ENCODE data around the gene NEMP1. TPM values are rescaled to one million over a fixed set of nuclear protein-coding genes. Genes with fewer than 3 reads are reported as not detected.

NEMP1 gene
- total and polyA plus RNA-seq, 2 of the 13 experiments (the other 11 are each of a cell fraction or from before 2014, with no cell fraction given) = 11.4 to 12.9 TPM

DNA sequence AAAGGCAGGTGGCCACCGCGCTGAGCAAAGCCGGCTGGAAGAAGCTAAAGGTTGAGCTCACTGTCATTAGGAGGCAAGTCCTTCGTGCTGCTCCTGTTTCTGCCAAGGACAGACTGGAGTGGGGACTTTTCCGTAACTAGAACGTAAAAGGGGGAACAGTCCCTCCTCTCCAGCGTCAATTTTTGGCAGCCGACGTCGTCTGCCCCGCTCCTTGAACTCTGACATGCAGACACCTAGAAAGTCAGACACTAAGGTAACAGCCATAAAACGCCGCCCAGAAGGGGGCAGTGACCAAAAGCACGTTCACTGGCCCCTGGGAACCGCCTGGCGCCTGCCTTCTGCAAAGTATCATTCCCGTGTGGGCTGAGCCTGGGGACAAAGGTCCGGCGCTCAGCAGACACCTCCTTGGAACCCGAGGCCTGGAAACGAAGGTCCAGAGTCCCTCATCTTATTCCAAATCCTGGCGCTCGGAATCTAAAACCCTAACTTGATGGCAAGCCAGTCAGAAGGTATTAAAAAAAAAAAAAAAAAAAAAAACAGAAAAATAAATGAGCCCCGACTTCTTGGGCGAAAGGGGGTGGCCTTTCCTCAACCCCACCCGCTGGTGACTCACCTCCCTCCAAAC, 48.6 kb upstream of the NEMP1 start (continued):
- TF ChIP-seq, protein P1, sequence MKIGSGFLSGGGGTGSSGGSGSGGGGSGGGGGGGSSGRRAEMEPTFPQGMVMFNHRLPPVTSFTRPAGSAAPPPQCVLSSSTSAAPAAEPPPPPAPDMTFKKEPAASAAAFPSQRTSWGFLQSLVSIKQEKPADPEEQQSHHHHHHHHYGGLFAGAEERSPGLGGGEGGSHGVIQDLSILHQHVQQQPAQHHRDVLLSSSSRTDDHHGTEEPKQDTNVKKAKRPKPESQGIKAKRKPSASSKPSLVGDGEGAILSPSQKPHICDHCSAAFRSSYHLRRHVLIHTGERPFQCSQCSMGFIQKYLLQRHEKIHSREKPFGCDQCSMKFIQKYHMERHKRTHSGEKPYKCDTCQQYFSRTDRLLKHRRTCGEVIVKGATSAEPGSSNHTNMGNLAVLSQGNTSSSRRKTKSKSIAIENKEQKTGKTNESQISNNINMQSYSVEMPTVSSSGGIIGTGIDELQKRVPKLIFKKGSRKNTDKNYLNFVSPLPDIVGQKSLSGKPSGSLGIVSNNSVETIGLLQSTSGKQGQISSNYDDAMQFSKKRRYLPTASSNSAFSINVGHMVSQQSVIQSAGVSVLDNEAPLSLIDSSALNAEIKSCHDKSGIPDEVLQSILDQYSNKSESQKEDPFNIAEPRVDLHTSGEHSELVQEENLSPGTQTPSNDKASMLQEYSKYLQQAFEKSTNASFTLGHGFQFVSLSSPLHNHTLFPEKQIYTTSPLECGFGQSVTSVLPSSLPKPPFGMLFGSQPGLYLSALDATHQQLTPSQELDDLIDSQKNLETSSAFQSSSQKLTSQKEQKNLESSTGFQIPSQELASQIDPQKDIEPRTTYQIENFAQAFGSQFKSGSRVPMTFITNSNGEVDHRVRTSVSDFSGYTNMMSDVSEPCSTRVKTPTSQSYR (CRISPR knock-in tag; IDR thresholded peaks at IDR 0.05; ENCODE audit: borderline replicate concordance) = no peak
- TF ChIP-seq ZNF788 (CRISPR knock-in tag; IDR thresholded peaks at IDR 0.05; ENCODE audit: borderline replicate concordance) = 0 out of 2 replicates have a peak, but pooled peaks have one; percentile 48
- TF ChIP-seq, protein P2, sequence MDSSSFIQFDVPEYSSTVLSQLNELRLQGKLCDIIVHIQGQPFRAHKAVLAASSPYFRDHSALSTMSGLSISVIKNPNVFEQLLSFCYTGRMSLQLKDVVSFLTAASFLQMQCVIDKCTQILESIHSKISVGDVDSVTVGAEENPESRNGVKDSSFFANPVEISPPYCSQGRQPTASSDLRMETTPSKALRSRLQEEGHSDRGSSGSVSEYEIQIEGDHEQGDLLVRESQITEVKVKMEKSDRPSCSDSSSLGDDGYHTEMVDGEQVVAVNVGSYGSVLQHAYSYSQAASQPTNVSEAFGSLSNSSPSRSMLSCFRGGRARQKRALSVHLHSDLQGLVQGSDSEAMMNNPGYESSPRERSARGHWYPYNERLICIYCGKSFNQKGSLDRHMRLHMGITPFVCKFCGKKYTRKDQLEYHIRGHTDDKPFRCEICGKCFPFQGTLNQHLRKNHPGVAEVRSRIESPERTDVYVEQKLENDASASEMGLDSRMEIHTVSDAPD (CRISPR knock-in tag; IDR thresholded peaks at IDR 0.05) = peak; percentile 77; the same call in 1 of the 2 replicates
- TF ChIP-seq, protein P3, sequence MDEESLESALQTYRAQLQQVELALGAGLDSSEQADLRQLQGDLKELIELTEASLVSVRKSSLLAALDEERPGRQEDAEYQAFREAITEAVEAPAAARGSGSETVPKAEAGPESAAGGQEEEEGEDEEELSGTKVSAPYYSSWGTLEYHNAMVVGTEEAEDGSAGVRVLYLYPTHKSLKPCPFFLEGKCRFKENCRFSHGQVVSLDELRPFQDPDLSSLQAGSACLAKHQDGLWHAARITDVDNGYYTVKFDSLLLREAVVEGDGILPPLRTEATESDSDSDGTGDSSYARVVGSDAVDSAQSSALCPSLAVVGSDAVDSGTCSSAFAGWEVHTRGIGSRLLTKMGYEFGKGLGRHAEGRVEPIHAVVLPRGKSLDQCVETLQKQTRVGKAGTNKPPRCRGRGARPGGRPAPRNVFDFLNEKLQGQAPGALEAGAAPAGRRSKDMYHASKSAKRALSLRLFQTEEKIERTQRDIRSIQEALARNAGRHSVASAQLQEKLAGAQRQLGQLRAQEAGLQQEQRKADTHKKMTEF (CRISPR knock-in tag; IDR thresholded peaks at IDR 0.05) = no peak
- TF ChIP-seq TBX3 (IDR thresholded peaks at IDR 0.05; ENCODE audit: borderline replicate concordance) = no peak
- no peak for TF ChIP-seq ZNF703 (CRISPR knock-in tag; IDR thresholded peaks at IDR 0.05; ENCODE audit: borderline replicate concordance)
- TF ChIP-seq, protein P4, sequence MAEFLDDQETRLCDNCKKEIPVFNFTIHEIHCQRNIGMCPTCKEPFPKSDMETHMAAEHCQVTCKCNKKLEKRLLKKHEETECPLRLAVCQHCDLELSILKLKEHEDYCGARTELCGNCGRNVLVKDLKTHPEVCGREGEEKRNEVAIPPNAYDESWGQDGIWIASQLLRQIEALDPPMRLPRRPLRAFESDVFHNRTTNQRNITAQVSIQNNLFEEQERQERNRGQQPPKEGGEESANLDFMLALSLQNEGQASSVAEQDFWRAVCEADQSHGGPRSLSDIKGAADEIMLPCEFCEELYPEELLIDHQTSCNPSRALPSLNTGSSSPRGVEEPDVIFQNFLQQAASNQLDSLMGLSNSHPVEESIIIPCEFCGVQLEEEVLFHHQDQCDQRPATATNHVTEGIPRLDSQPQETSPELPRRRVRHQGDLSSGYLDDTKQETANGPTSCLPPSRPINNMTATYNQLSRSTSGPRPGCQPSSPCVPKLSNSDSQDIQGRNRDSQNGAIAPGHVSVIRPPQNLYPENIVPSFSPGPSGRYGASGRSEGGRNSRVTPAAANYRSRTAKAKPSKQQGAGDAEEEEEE (CRISPR knock-in tag; IDR thresholded peaks at IDR 0.05; ENCODE audit: borderline replicate concordance) = 0 out of 2 replicates have a peak, but pooled peaks have one; percentile 30
- no peak for TF ChIP-seq MAF1 (CRISPR knock-in tag; IDR thresholded peaks at IDR 0.05; ENCODE audit: borderline replicate concordance)
- TF ChIP-seq PCBP2 (optimal IDR thresholded peaks at IDR 0.05; ENCODE audit: low read depth, low read length, poor library complexity, severe bottlenecking) = no peak
- no peak for TF ChIP-seq AHR (CRISPR knock-in tag; IDR thresholded peaks at IDR 0.05)
- TF ChIP-seq SATB2 (CRISPR knock-in tag; IDR thresholded peaks at IDR 0.05) = no peak
- no peak for TF ChIP-seq ZNF430 (CRISPR knock-in tag; IDR thresholded peaks at IDR 0.05)
- 0 out of 2 replicates have a peak, but pooled peaks have one; percentile 28 for TF ChIP-seq SMYD3 (CRISPR knock-in tag; IDR thresholded peaks at IDR 0.05)
- no peak for TF ChIP-seq KMT2A (CRISPR knock-in tag; IDR thresholded peaks at IDR 0.05)
- TF ChIP-seq ZNF333 (CRISPR knock-in tag; IDR thresholded peaks at IDR 0.05; ENCODE audit: borderline replicate concordance) = no peak
- no peak for TF ChIP-seq SMAD1 (CRISPR knock-in tag; IDR thresholded peaks at IDR 0.05; ENCODE audit: borderline replicate concordance, low read depth)
- no peak for TF ChIP-seq ZNF850 (CRISPR knock-in tag; conservative IDR thresholded peaks at IDR 0.05)
- TF ChIP-seq, protein P5, sequence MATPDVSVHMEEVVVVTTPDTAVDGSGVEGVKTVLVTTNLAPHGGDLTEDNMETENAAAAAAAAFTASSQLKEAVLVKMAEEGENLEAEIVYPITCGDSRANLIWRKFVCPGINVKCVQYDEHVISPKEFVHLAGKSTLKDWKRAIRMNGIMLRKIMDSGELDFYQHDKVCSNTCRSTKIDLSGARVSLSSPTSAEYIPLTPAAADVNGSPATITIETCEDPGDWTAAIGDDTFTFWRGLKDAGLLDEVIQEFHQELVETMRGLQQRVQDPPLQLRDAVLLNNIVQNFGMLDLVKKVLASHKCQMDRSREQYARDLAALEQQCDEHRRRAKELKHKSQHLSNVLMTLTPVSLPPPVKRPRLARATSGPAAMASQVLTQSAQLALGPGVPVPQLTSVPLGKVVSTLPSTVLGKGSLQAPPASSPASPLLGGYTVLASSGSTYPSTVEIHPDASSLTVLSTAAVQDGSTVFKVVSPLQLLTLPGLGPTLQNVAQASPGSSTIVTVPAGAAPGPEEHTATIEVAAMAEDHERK (CRISPR knock-in tag; IDR thresholded peaks at IDR 0.05; ENCODE audit: low read depth) = no peak
- TF ChIP-seq HOXA9 (CRISPR knock-in tag; IDR thresholded peaks at IDR 0.05; ENCODE audit: borderline replicate concordance) = no peak
- TF ChIP-seq CENPT (CRISPR knock-in tag; IDR thresholded peaks at IDR 0.05; ENCODE audit: low read depth) = no peak
- no peak for TF ChIP-seq ZNF24 (IDR thresholded peaks at IDR 0.05)

Measured in HepG2 (cell line).